PC-3 (cell line): ENCODE data around the gene SCFD1. TPM values are rescaled to one million over a fixed set of nuclear protein-coding genes. Genes with fewer than 3 reads are reported as not detected.

Source experiments
- ATAC-seq: fragments of 200-7000 bp; cut with Tn5 transposase; 2 replicates; pipeline ENCODE4 v1.9.1; 2020; ENCODE audit warnings: mild to moderate bottlenecking, moderate library complexity
- BruUV-seq: library from RNA; stranded (reverse); fragments of 400-500 nt; replicated peaks from 2 replicates; lab custom pipeline; 2021; lab: Mats Ljungman, UMichigan
- CTCF ChIA-PET: fragments of 300-600 bp; sonication (Branson Sonifier 250); formaldehyde crosslinking; loops from one replicate; lab custom pipeline; 2022; ENCODE audit warnings: antibody characterized with exemption; lab: Charles Lee
- POLR2A ChIA-PET: fragments of 300-600 bp; sonication (Branson Sonifier 250); formaldehyde crosslinking; loops from one replicate; lab custom pipeline; 2022; ENCODE audit warnings: antibody characterized with exemption; ENCODE audit not compliant: unreplicated experiment; lab: Charles Lee
- DNase-seq: peaks from one replicate; pipeline ENCODE4 v3.0.0-alpha.2; 2015
- H2AFZ ChIP-seq: fragments of 300-600 bp; sonication (generic); 2 replicates; pipeline ENCODE4 v1.6.0; 2016; ENCODE audit warnings: antibody characterized with exemption, low read length
- H3F3A ChIP-seq: fragments of 300-600 bp; sonication (generic); one replicate; pipeline ENCODE4 v1.6.0; 2017; ENCODE audit warnings: antibody characterized with exemption, low read length, control low read depth, mild to moderate bottlenecking; ENCODE audit not compliant: unreplicated experiment
- H3K27ac ChIP-seq: fragments of 300-600 bp; sonication (generic); 2 replicates; pipeline ENCODE4 v1.5.1; 2016; ENCODE audit warnings: mild to moderate bottlenecking, low read length
- H3K27me3 ChIP-seq: fragments of 300-600 bp; sonication (generic); 2 replicates; pipeline ENCODE4 v1.6.1; 2016; ENCODE audit warnings: low read length, mixed read lengths
- H3K36me3 ChIP-seq: fragments of 300-600 bp; sonication (generic); 2 replicates; pipeline ENCODE4 v1.6.1; 2016; ENCODE audit warnings: low read depth, mixed run types, low read length, mixed read lengths
- H3K4me1 ChIP-seq: fragments of 300-600 bp; sonication (generic); 2 replicates; pipeline ENCODE4 v1.5.1; 2016; ENCODE audit warnings: low read length; ENCODE audit not compliant: insufficient read depth
- H3K4me2 ChIP-seq: fragments of 300-600 bp; sonication (generic); 2 replicates; pipeline ENCODE4 v1.6.0; 2016; ENCODE audit warnings: low read length
- H3K4me3 ChIP-seq: fragments of 300-600 bp; sonication (generic); 2 replicates; pipeline ENCODE4 v1.5.1; 2016; ENCODE audit warnings: mild to moderate bottlenecking, low read length, mixed read lengths
- H3K79me2 ChIP-seq: fragments of 300-600 bp; sonication (generic); 2 replicates; pipeline ENCODE4 v1.6.1; 2017; ENCODE audit warnings: low read length, mixed read lengths
- H3K9ac ChIP-seq: fragments of 300-600 bp; sonication (generic); 2 replicates; pipeline ENCODE4 v1.6.0; 2016; ENCODE audit warnings: mild to moderate bottlenecking, low read length
- H3K9me2 ChIP-seq: fragments of 300-600 bp; sonication (generic); replicated peaks from 2 replicates; pipeline ENCODE4 v1.6.1; 2016; ENCODE audit warnings: mixed run types, low read length, mixed read lengths
- H3K9me3 ChIP-seq: fragments of 300-600 bp; sonication (generic); 2 replicates; pipeline ENCODE4 v1.6.1; 2016; ENCODE audit warnings: low read length, mixed read lengths
- H4K20me1 ChIP-seq: fragments of 300-600 bp; sonication (generic); 2 replicates; pipeline ENCODE4 v1.6.1; 2016; ENCODE audit warnings: low read length, mixed read lengths
- EZH2 ChIP-seq: fragments of 300-600 bp; sonication (generic); IDR thresholded peaks from one replicate; pipeline ENCODE4 v1.6.1; 2017; ENCODE audit warnings: antibody characterized with exemption, mild to moderate bottlenecking, low read length; ENCODE audit not compliant: unreplicated experiment
- EZH2phosphoT487 ChIP-seq: fragments of 300-600 bp; sonication (generic); IDR thresholded peaks from 2 replicates; pipeline ENCODE4 v1.6.1; 2018; ENCODE audit warnings: mild to moderate bottlenecking, antibody characterized with exemption, low read length, borderline replicate concordance
- intact Hi-C: fragments of 100-400 bp; cut with micrococcal nuclease; formaldehyde crosslinking; loops from 2 replicates; pipeline ENCODE4 v1.9.0; 2023
- total RNA-seq: library from RNA; depleted of rRNA; stranded (reverse); fragments of >200 nt; gene quantifications from 2 replicates; pipeline ENCODE4 v1.2.3, GENCODE V29; 2014
- TF ChIP-seq, protein P1 (sequence below): fragments of 300-600 bp; sonication (generic); conservative IDR thresholded peaks from 2 replicates; pipeline ENCODE4 v1.5.1; 2017; ENCODE audit warnings: antibody characterized with exemption, low read depth, mild to moderate bottlenecking, low read length

Gene SCFD1
- total RNA-seq, 1 experiment from 2014 or later, result 72.3 TPM

DNA sequence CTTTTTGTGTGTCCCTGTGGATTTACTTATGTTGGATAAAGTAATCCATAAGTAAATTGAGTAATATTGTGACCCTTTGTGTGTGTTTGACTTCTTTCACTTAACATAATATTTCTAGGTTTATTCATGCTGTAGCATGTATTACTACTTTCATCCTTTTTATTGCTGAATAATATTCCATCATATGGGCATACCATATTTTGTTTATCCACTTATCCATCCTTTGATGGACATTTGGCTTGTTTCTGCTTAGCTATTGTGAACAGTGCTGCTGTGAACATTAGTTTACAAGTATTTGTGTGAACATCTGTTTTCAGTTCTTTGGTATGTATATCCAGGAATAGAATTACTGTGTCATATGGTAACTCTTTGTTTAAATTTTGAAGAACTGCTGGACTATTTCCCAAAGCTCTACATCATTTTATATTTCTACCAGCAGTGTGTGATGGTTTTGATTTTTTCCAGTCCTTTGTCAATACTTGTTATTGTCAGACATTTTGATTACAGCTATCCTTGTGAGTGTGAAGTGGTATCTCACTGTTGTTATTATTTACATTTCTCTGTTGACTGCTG is 38.0 kb upstream of the SCFD1 start:
- H3K9me2 ChIP-seq, result no peaks in the 10 kb centered on the region
- H2AFZ ChIP-seq, result no peak overlapping the region
- 0 out of 2 replicates have a peak, but pooled peaks cover 4% of the 10 kb centered on the region for H3K4me1 ChIP-seq
- H3K9me3 ChIP-seq, result no peaks in the 10 kb centered on the region
- no TSS peak for BruUV-seq
- peaks cover 94% of the 10 kb centered on the region for H3K79me2 ChIP-seq
- intact Hi-C loops, result no loop called here
- ChIA-PET CTCF (no interaction called here), POLR2A (no interaction called here)
- peaks cover 48% of the 10 kb centered on the region for H3K36me3 ChIP-seq
- peaks cover 30% of the 10 kb centered on the region for H4K20me1 ChIP-seq
- TF ChIP-seq EZH2phosphoT487 (no peak), EZH2 (no peak)
- TF ChIP-seq, protein P1, sequence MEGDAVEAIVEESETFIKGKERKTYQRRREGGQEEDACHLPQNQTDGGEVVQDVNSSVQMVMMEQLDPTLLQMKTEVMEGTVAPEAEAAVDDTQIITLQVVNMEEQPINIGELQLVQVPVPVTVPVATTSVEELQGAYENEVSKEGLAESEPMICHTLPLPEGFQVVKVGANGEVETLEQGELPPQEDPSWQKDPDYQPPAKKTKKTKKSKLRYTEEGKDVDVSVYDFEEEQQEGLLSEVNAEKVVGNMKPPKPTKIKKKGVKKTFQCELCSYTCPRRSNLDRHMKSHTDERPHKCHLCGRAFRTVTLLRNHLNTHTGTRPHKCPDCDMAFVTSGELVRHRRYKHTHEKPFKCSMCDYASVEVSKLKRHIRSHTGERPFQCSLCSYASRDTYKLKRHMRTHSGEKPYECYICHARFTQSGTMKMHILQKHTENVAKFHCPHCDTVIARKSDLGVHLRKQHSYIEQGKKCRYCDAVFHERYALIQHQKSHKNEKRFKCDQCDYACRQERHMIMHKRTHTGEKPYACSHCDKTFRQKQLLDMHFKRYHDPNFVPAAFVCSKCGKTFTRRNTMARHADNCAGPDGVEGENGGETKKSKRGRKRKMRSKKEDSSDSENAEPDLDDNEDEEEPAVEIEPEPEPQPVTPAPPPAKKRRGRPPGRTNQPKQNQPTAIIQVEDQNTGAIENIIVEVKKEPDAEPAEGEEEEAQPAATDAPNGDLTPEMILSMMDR, result no peak
- no peak overlapping the region for H3K9ac ChIP-seq
- no peak overlapping the region for H3K4me3 ChIP-seq
- ATAC-seq (no peak), DNase-seq (no peak)
- no peaks in the 10 kb centered on the region for H3F3A ChIP-seq
- H3K27me3 ChIP-seq, result no peaks in the 10 kb centered on the region
- no peak overlapping the region for H3K27ac ChIP-seq
- no peak overlapping the region for H3K4me2 ChIP-seq

DNA sequence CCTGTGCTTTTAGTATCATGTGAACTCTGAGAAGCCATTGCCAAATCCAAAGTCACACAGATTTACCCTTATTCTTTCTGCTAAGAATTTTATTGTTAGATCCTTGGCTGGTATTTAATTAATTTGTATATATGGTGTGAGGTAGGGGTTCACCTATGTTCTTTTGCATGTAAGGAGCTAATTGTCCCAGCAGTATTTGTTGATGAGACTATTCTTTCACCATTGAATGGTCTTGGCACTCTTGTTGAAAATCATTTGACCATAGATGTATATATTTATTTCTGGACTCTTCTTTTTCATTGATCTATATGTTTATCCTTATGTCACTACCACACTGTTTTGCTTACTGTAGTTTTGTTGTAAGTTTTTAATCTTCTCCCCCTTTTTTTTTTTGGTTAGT is 36.9 kb upstream of the SCFD1 start:
- no peak overlapping the region for H3K27ac ChIP-seq
- H3K9me2 ChIP-seq, result no peaks in the 10 kb centered on the region
- H3K4me1 ChIP-seq, result 0 out of 2 replicates have a peak, but pooled peaks cover 4% of the 10 kb centered on the region
- no peaks in the 10 kb centered on the region for H3F3A ChIP-seq
- no peak for DNase-seq
- H3K9me3 ChIP-seq, result no peaks in the 10 kb centered on the region
- no peak overlapping the region for H3K4me2 ChIP-seq
- H3K4me3 ChIP-seq, result no peak overlapping the region
- TF ChIP-seq EZH2phosphoT487 (no peak), EZH2 (no peak)
- TF ChIP-seq, protein P1, result no peak
- peaks cover 58% of the 10 kb centered on the region for H3K36me3 ChIP-seq
- no peak overlapping the region for H3K9ac ChIP-seq
- no peaks in the 10 kb centered on the region for H3K27me3 ChIP-seq
- ChIA-PET CTCF (no interaction called here), POLR2A (no interaction called here)
- H3K79me2 ChIP-seq, result peaks cover 84% of the 10 kb centered on the region
- ATAC-seq, result no peak
- H4K20me1 ChIP-seq, result peaks cover 23% of the 10 kb centered on the region
- no TSS peak for BruUV-seq
- no peak overlapping the region for H2AFZ ChIP-seq
- intact Hi-C loops, result no loop called here

DNA sequence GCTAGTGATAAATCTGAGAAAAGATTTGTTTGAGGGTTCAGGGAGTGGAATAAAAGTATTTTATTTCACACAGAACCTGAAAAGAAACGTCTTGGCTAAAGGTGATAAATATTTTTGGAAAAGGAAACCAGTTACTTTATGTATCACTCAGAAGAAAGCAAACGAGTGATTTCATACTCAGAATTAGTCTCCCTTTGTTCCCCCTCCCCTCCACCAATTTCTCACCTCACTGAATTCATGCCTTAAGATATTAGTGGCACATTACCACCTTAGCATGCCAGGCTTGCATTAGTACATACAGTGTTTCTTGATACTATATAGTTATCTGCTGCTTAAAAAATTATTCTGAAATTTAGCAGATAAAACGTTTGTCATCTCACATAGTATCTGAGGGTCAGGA is 35.0 kb upstream of the SCFD1 start:
- H3K9ac ChIP-seq, result no peak overlapping the region
- H3F3A ChIP-seq, result no peaks in the 10 kb centered on the region
- no peak overlapping the region for H3K4me3 ChIP-seq
- no TSS peak for BruUV-seq
- peaks cover 74% of the 10 kb centered on the region for H3K36me3 ChIP-seq
- TF ChIP-seq EZH2 (no peak), EZH2phosphoT487 (no peak)
- TF ChIP-seq, protein P1, result no peak
- no peaks in the 10 kb centered on the region for H3K9me2 ChIP-seq
- peaks cover 14% of the 10 kb centered on the region for H4K20me1 ChIP-seq
- DNase-seq (no peak), ATAC-seq (no peak)
- H3K9me3 ChIP-seq, result no peaks in the 10 kb centered on the region
- no peaks in the 10 kb centered on the region for H3K4me1 ChIP-seq
- ChIA-PET CTCF (no interaction called here), POLR2A (no interaction called here)
- intact Hi-C loops, result no loop called here
- H3K79me2 ChIP-seq, result peaks cover 64% of the 10 kb centered on the region
- no peak overlapping the region for H2AFZ ChIP-seq
- H3K4me2 ChIP-seq, result no peak overlapping the region
- H3K27me3 ChIP-seq, result no peaks in the 10 kb centered on the region
- H3K27ac ChIP-seq, result no peak overlapping the region
